GM18505 (cell line): ENCODE results near the gene TUBGCP2.

ENCODE experiments used
- ATAC-seq: cut with Tn5 transposase; IDR thresholded peaks from one replicate; pipeline ENCODE4 v1.9.1; 2021; ENCODE audit not compliant: unreplicated experiment
- POLR2A ChIP-seq: IDR thresholded peaks from 4 replicates; pipeline ENCODE4 v1.6.1; 2011; ENCODE audit warnings: borderline replicate concordance; ENCODE audit not compliant: insufficient read depth, insufficient read length; ENCODE audit errors: extremely low read depth

Gene TUBGCP2

DNA sequence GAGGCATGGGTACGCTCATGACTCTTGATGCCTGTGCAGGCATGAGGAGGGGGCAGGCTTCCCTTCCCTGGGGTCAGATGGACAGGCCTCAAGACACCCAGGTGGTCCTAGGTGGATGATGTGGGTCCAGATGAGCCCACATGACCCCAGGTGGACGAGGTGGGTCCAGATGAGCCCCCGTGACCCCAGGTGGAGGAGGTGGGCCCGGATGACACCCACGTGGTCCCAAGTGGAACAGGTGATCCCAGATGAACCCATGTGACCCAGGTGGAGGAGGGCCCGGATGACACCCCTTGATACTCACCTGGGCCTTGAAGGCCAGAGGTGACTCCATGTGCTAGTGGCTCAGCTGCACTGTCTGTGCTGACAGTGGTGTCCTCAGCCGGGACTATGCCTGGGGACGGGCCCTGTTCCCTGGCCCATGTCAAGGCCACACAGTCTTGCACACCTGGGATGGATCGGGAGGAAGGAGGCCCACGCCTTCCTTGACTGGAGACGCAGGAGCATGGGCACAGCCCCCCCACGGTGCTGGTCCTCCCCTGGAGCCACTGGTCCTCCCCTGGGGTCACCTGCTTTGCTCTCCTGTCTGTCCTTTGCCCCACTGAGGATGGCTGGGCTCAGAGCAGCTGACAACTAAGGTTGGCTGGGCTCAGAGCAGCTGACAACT is 41.7 kb upstream of the TUBGCP2 start:
- no peak for TF ChIP-seq POLR2A
- no peak for ATAC-seq

DNA sequence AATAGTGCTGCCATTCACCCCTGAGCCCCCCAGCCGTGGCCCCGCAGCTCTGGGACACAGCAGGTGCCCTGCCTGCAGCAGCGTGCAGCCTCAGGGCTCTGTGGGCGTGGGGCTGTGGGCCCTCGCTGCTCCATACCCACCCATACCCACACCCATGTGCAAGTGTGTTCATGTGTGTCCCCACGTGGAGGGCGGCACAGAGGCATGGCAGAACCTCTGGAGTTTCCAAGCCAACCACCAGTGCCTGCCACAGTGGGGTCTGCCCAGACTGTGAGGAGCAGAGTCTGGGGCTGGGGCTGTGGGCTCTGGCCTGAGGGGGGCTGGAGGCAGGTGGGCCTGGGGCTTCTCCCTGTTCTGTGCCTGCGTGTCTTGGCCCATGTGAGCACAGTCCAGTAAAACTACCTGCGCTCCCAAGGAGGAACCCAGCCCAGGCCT is 40.9 kb upstream of the TUBGCP2 start:
- no peak for TF ChIP-seq POLR2A
- ATAC-seq = no peak

DNA sequence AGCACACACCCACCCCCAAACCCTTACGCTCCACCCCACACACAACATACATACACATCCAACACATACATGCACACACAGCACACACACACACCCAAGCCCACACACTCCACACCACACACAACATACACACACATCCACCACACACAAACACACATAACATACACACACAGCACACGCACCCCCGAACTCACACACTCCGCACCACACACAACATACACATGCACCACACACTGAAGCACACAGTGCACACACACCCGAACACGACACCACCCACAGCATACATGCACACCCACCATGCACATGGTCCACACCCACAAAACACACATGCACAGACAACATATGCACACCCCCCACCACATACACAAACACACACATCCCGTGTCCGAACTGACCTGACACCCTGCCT is 40.5 kb upstream of the TUBGCP2 start:
- ATAC-seq = no peak
- TF ChIP-seq POLR2A = no peak

GRCh38 chr10:133347710-133348517 is 39.2 kb upstream of the TUBGCP2 start:
- TF ChIP-seq POLR2A = no peak
- ATAC-seq = no peak

- ATAC-seq = no peak
- no peak for TF ChIP-seq POLR2A
Observed at GRCh38 chr10:133346413-133346812, 37.7 kb upstream of the TUBGCP2 start.

DNA sequence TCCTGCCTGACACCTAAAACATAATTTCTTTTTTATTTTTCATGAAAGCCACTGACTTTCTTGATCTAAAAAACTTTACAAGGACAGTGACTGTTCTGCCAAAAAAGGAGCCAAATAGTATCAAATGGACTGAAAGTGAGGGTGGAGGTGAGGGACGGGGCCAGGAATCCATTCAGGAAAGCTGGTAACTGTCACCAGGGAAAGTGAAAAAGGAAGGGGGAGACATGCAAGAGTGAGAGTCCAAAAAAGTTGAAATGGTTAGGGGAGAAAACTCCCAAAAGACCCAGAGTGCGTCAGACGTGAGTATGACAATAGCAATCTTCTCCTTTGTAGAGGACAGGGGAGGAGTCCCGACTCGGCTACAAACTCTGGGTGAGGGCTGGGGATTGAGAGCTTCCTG is 35.6 kb upstream of the TUBGCP2 start:
- no peak for TF ChIP-seq POLR2A
- no peak for ATAC-seq

DNA sequence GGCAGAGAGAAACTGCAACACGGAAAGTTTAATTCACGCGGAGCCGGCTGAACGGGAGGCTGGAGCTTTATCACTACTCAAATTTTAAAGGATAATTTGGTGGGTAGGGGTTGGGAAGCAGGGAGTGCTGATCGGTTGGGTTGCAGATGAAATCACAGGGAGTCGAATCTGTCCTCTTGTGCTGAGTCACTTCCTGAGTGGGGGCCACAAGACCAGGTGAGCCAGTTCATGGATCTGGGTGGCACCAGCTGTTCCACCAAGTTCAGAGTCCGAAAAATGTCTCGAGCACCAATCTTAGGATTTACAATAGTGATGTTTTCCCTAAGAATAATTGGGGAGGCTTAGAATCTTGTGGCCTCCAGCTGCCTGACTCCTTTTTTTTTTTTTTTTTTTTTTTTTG is 34.9 kb upstream of the TUBGCP2 start:
- no peak for TF ChIP-seq POLR2A
- no peak for ATAC-seq

- no peak for ATAC-seq
- no peak for TF ChIP-seq POLR2A
Observed at GRCh38 chr10:133342942-133343341, 34.3 kb upstream of the TUBGCP2 start.

DNA sequence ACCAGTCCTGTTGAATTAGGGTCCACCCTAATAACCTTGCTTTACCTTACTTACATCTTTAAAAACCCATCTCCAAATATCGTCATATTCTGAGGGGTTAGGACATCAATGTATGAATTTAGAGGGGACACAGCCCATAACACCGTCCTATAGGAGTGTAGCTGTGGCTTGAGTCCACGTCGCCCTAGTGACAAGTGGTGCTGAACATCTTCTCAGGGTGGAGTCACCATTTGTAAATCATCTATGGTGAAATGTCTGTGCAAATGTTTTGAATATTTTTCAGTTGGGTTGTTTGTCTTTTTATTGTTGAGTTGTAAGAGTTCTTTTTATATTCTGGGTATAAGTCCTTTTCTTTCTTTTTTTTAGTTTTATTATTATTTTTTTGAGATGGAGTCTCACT is 33.3 kb upstream of the TUBGCP2 start:
- no peak for ATAC-seq
- no peak for TF ChIP-seq POLR2A

DNA sequence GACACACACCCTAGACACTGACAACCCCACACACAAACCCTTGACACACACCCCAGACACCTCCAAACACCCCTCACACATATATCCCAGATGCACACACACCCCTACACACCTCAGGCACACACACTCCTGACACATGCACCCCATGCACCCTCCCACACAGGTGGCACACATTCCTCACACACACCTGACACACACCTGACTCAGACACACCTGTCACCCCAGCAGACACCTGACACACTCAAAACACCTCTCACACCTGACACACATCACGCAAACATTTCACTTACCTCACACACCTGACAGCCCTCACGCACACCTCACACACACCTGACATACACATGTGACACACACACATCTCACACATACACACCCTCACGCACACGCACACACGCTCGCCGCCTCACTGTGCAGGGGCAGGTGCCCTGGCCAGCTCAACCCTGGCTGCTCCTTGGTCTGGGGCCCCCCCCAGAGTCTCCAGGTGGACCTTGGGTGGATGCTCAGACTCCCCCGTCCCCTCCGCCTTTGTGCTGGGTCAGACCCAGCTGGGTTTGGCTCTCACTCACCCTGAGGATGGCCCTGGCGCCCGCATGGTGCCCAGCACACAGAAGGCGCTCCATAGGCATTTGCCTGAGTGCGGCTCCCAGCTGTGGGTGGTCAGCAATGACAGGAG is 31.2 kb upstream of the TUBGCP2 start:
- ATAC-seq = no peak
- TF ChIP-seq POLR2A = no peak

DNA sequence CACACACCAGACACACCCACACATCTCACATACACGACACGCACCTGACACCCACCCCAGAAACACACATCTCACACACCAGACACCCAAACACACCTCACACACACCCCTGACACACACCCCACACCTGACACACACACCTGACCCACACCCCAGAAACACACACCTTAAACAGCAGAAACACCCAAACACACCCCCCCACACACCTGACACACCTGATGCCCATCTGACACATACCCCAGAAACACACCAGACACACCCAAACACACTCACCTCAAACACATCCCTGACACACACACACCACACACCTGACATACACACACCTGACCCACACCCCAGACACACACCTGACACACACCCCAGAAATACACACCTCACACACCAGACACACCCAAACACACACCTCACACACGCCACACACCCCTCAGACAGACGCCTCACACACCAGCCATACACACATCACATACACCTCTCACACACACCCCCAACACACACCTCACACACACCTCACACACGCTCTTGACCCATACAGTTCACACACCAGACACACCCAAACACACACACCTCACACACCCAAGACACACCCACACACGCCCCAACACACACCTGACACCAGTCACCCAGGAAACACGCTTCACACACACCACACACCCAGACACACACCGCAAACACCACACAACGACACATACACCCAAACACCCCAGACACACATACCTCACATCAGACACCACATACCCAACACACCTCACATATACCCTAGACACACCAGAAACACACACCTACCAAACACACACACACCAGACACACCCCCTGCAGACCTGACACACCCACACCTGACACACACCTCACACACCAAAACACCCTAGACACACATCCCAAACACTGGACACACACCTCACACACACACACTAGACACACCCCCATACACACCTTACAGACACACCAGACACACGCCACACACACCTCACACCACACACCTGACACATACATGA is 29.7 kb upstream of the TUBGCP2 start:
- no peak for ATAC-seq
- TF ChIP-seq POLR2A = no peak

DNA sequence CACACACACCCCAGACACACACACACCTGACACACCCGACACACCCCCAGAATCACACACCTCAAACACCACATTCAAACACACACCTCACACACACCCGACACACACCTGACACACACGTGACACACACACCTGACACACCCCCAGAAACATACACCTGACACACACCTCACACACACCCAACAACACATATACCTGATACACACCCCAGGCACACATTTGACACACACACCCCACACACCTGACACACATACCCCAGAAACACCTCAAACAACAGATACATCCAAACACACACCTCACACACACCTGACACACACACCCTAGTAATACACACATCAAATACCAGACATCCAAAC is 28.7 kb upstream of the TUBGCP2 start:
- no peak for TF ChIP-seq POLR2A
- ATAC-seq = no peak
